Measurements from ENCODE around the gene MESP2. TPM values are rescaled to one million over a fixed set of nuclear protein-coding genes. Genes with fewer than 3 reads are reported as not detected.

The MESP2 gene
- total RNA-seq (2014; rRNA removed; shearing (Covaris generic)): 0.74 and 0.98 TPM in 2 replicates

GRCh38 chr15:89776274-89777072 lies at the start of gene MESP2:
MESP2 (plus strand) TSS chr15:89776332; CDS start chr15:89776358, 26 bp downstream.

GRCh38 chr15:89750560-89751542 lies 25.3 kb upstream of the MESP2 start, which contains the start of gene MESP1:
MESP1 (minus strand) TSS chr15:89751249; CDS start chr15:89751231, 18 bp downstream.

Other genes starting within 250 kb of the MESP2 start
- 9.2 and 10.2 TPM in 2 replicates for gene TICRR, start 200.9 kb upstream of the MESP2 start, total RNA-seq (2014; rRNA removed; shearing (Covaris generic))
- gene KIF7, start 120.9 kb upstream of the MESP2 start, total RNA-seq (2014; rRNA removed; shearing (Covaris generic)): 11.9 and 14.1 TPM in 2 replicates
- not detected in 2 replicates for gene PLIN1, start 97.0 kb upstream of the MESP2 start, total RNA-seq (2014; rRNA removed; shearing (Covaris generic))
- 3.7 and 4.8 TPM in 2 replicates for gene PEX11A, start 85.6 kb upstream of the MESP2 start, total RNA-seq (2014; rRNA removed; shearing (Covaris generic))
- gene WDR93, start 85.5 kb upstream of the MESP2 start, total RNA-seq (2014; rRNA removed; shearing (Covaris generic)): 0.05 TPM in 1 of 2 replicates, not detected in the other
- gene MESP1, start 25.1 kb upstream of the MESP2 start, total RNA-seq (2014; rRNA removed; shearing (Covaris generic)): 6.0 and 8.9 TPM in 2 replicates
- 108 and 116 TPM in 2 replicates for gene ANPEP, start 38.5 kb downstream of the MESP2 start, total RNA-seq (2014; rRNA removed; shearing (Covaris generic))
- 39.5 and 58.7 TPM in 2 replicates for gene AP3S2, start 117.7 kb downstream of the MESP2 start, total RNA-seq (2014; rRNA removed; shearing (Covaris generic))
- 7.8 and 12.8 TPM in 2 replicates for gene ARPIN, start 136.6 kb downstream of the MESP2 start, total RNA-seq (2014; rRNA removed; shearing (Covaris generic))
- gene ZNF710, start 225.0 kb downstream of the MESP2 start, total RNA-seq (2014; rRNA removed; shearing (Covaris generic)): 9.4 and 11.1 TPM in 2 replicates

Measured in A375 (cell line).